ENCODE results near the gene MAPK9. TPM values are rescaled to one million over a fixed set of nuclear protein-coding genes. Genes with fewer than 3 reads are reported as not detected.

The MAPK9 gene
- total RNA-seq, 2 experiments from 2014 or later = 19.9 to 42.1 TPM

GRCh38 chr5:180215783-180216630 lies 75.9 kb downstream of the MAPK9 start:
- Histone ChIP-seq H3K4me2 (ENCODE audit: low read length) (no peak overlapping the region), H3K36me3 (ENCODE audit: insufficient read depth, low read length) (no peaks in the 10 kb centered on the region), H2AFZ (ENCODE audit: low read length) (no peak overlapping the region), H3K4me3 (ENCODE audit: low read depth, low read length, poor library complexity, severe bottlenecking) (no peak overlapping the region), H3K79me2 (ENCODE audit: insufficient read depth, low read depth, low read length) (no peaks in the 10 kb centered on the region), H3K9me2 (ENCODE audit: insufficient read depth, low read length) (no peaks in the 10 kb centered on the region), H3K9me3 (ENCODE audit: low read length) (no peaks in the 10 kb centered on the region), H3K27ac (ENCODE audit: low read depth, low read length, poor library complexity, severe bottlenecking) (no peak overlapping the region), H3K4me1 (ENCODE audit: insufficient read depth, low read length, poor library complexity, severe bottlenecking) (no peaks in the 10 kb centered on the region), H4K20me1 (ENCODE audit: insufficient read depth, low read length) (no peaks in the 10 kb centered on the region)
- intact Hi-C loops (cut with micrococcal nuclease; ENCODE audit: unreplicated experiment) = no loop called here
- no peak for DNase-seq (ENCODE audit: low spot score)
- no TSS peak for BruUV-seq (replicated peaks)
- CTCF ChIA-PET (ENCODE audit: unreplicated experiment) = no interaction called here
- no peak for TF ChIP-seq EZH2phosphoT487 (IDR thresholded peaks at IDR 0.05; ENCODE audit: borderline replicate concordance, low read depth, low read length)
- no peak for TF ChIP-seq CTCF (conservative IDR thresholded peaks at IDR 0.05; ENCODE audit: low read length)
- POLR2A ChIA-PET = no interaction called here

GRCh38 chr5:180214870-180215770 lies 76.8 kb downstream of the MAPK9 start:
- no peaks in the 10 kb centered on the region for H3K4me1 ChIP-seq (ENCODE audit: insufficient read depth, low read length, poor library complexity, severe bottlenecking)
- POLR2A ChIA-PET = no interaction called here

More at GRCh38 chr5:180214870-180215770, 76.8 kb downstream of the MAPK9 start:
- H3K79me2 ChIP-seq (ENCODE audit: insufficient read depth, low read depth, low read length) = no peaks in the 10 kb centered on the region
- H3K4me2 ChIP-seq (ENCODE audit: low read length) = no peak overlapping the region
- no peak for DNase-seq (ENCODE audit: low spot score)
- no peaks in the 10 kb centered on the region for H3K9me2 ChIP-seq (ENCODE audit: insufficient read depth, low read length)
- TF ChIP-seq CTCF (conservative IDR thresholded peaks at IDR 0.05; ENCODE audit: low read length) (no peak), EZH2phosphoT487 (IDR thresholded peaks at IDR 0.05; ENCODE audit: borderline replicate concordance, low read depth, low read length) (no peak)
- no peak overlapping the region for H3K4me3 ChIP-seq (ENCODE audit: low read depth, low read length, poor library complexity, severe bottlenecking)
- intact Hi-C loops (cut with micrococcal nuclease; ENCODE audit: unreplicated experiment) = no loop called here
- H3K27ac ChIP-seq (ENCODE audit: low read depth, low read length, poor library complexity, severe bottlenecking) = no peak overlapping the region
- CTCF ChIA-PET (ENCODE audit: unreplicated experiment) = no interaction called here
- H4K20me1 ChIP-seq (ENCODE audit: insufficient read depth, low read length) = no peaks in the 10 kb centered on the region
- BruUV-seq (replicated peaks) = no TSS peak
- H2AFZ ChIP-seq (ENCODE audit: low read length) = no peak overlapping the region
- H3K36me3 ChIP-seq (ENCODE audit: insufficient read depth, low read length) = no peaks in the 10 kb centered on the region
- H3K9me3 ChIP-seq (ENCODE audit: low read length) = no peaks in the 10 kb centered on the region

Data from OCI-LY7 (cell line).